ENCODE data around the gene GLO1. TPM values are rescaled to one million over a fixed set of nuclear protein-coding genes. Genes with fewer than 3 reads are reported as not detected.

GLO1 gene
- polyA plus RNA-seq (2013, experiment 1 of 2) = 207 TPM
- 205 TPM for polyA plus RNA-seq (2013, experiment 2 of 2)

DNA sequence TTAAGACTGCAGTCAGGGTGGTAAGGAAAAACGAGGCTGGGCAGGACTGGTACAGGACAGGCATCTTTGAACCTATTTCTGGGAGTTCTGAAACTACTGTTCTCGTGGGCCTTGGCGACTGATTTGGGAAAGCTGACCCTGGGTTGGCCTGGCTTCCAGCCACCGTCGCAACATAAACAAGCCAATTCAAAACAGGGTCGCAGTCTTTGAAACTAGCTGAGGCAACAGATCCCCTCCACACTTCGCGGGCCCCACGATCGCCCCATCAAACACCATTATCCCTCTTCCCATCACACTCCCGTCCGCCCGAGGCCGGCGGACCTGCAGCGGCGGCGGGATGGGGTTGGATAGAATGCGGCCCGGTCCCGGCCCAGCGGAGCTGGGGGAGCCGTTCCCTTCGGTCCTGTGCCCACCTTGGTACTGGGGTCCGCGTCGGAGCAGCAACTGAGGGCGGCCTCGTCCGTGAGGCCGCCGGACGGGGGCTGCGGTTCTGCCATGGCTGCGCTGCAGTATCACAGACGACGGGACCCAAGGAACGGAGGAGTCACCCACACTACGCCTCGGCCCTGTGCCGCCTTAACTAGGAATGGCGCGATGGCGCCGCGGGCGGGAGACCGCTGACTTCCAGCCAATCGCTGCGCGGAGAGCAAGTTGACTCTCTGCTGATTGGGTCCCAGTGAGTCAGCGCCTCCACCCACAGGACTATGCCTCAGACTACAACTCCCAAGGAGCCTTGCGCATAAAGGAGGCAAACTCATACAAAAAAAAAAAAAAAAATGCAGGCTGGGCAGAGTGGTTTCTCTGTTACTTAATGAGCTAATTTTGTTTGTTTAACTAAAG, at the start of gene GLO1:
Gene GLO1 (minus strand): TSS at position 588 of the 840 bp plus-strand sequence. CDS start 91 bp downstream, at position 497.
- peak; percentile 99 for DNase-seq
- no peak within 1 kb of the TSS for H4K5ac ChIP-seq (ENCODE audit: low read length)
- H3K4me3 ChIP-seq (ENCODE audit: low read length) = peak within 1 kb of the TSS; percentile 96
- peaks cover 28% of the 10 kb centered on the region for H3K79me2 ChIP-seq (ENCODE audit: control insufficient read depth, insufficient read depth, low read length)
- H3K4me2 ChIP-seq (ENCODE audit: low read length) = peak within 1 kb of the TSS; percentile 91
- peak within 1 kb of the TSS; percentile 91 for H3K56ac ChIP-seq (ENCODE audit: low read length)
- H3K27ac ChIP-seq (ENCODE audit: low read depth, low read length) = peak within 1 kb of the TSS; percentile 27
- peak within 1 kb of the TSS; percentile 73 for H3K4ac ChIP-seq (ENCODE audit: low read depth, low read length)
- H4K8ac ChIP-seq (ENCODE audit: low read depth, low read length) = no peak within 1 kb of the TSS
- H3K79me1 ChIP-seq (ENCODE audit: low read length) = peaks cover 12% of the 10 kb centered on the region
- H3K36me3 ChIP-seq (ENCODE audit: control insufficient read depth, insufficient read depth, low read length) = peaks cover 2% of the 10 kb centered on the region
- H3K9ac ChIP-seq (ENCODE audit: low read length) = peak within 1 kb of the TSS; percentile 97
- H3K27me3 ChIP-seq (ENCODE audit: insufficient read depth, low read length, poor library complexity) = no peaks in the 10 kb centered on the region
- peak within 1 kb of the TSS; percentile 45 for H2BK5ac ChIP-seq (ENCODE audit: low read length)
- H2BK120ac ChIP-seq (ENCODE audit: low read depth, low read length) = no peak within 1 kb of the TSS
- H3K4me1 ChIP-seq (ENCODE audit: control insufficient read depth, low read depth, low read length) = no peaks in the 10 kb centered on the region
- H3K23ac ChIP-seq (ENCODE audit: low read length) = peak within 1 kb of the TSS; percentile 97
- H2AK5ac ChIP-seq (ENCODE audit: low read length) = peak within 1 kb of the TSS; percentile 11
- H3K18ac ChIP-seq (ENCODE audit: low read length) = peak within 1 kb of the TSS; percentile 93
- no peak within 1 kb of the TSS for H2BK15ac ChIP-seq (replicated peaks; ENCODE audit: low read depth)
- WGBS (ENCODE audit: extremely low coverage, insufficient coverage, low lambda C conversion rate) = no CpG with 5 or more reads among the region's 53 CpGs

DNA sequence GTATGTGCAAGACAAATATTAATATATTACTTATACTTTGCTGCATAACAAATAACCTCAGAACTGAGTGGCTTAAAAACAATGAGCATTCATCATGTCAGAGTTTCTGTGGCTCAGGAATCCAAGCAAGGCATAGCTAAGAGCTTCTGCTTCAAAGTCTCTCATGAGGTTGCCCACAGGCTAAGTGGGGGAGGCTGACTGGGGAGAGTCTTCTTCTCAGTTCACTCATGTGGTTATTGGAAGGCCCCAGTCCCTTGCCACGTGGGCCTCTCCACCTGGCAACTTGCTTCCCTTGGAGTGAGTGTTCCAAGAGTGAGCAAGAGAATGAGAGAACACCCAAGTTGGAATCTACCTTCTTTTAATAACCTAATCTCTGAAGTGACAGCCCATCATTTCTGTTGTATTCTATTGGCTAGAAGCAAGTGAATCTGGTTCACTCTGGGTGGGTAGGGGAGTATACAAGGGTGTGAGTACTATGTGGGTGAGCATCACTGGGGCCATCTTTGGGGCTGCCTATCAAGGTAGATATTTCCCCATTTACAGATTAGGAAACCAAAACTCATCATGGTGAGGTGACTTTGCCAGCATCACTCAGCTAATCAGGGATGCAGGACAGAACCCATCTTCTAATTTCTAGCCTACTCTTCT, 48.1 kb upstream of the GLO1 start:
- no peak overlapping the region for H3K9ac ChIP-seq (ENCODE audit: low read length)
- H3K27ac ChIP-seq (ENCODE audit: low read depth, low read length) = no peak overlapping the region
- H2BK5ac ChIP-seq (ENCODE audit: low read length) = no peak overlapping the region
- H3K4me1 ChIP-seq (ENCODE audit: control insufficient read depth, low read depth, low read length) = no peaks in the 10 kb centered on the region
- no peak overlapping the region for H3K4me2 ChIP-seq (ENCODE audit: low read length)
- DNase-seq = no peak
- H3K4me3 ChIP-seq (ENCODE audit: low read length) = no peak overlapping the region
- no peaks in the 10 kb centered on the region for H3K79me2 ChIP-seq (ENCODE audit: control insufficient read depth, insufficient read depth, low read length)
- H3K4ac ChIP-seq (ENCODE audit: low read depth, low read length) = no peak overlapping the region
- no peak overlapping the region for H3K56ac ChIP-seq (ENCODE audit: low read length)
- no peak overlapping the region for H2BK15ac ChIP-seq (replicated peaks; ENCODE audit: low read depth)
- no peak overlapping the region for H2AK5ac ChIP-seq (ENCODE audit: low read length)
- no peak overlapping the region for H4K8ac ChIP-seq (ENCODE audit: low read depth, low read length)
- WGBS (ENCODE audit: extremely low coverage, insufficient coverage, low lambda C conversion rate) = no CpG with 5 or more reads among the region's 1 CpG
- no peak overlapping the region for H3K23ac ChIP-seq (ENCODE audit: low read length)
- H3K18ac ChIP-seq (ENCODE audit: low read length) = no peak overlapping the region
- no peaks in the 10 kb centered on the region for H3K36me3 ChIP-seq (ENCODE audit: control insufficient read depth, insufficient read depth, low read length)
- H4K5ac ChIP-seq (ENCODE audit: low read length) = no peak overlapping the region
- no peaks in the 10 kb centered on the region for H3K27me3 ChIP-seq (ENCODE audit: insufficient read depth, low read length, poor library complexity)
- no peaks in the 10 kb centered on the region for H3K79me1 ChIP-seq (ENCODE audit: low read length)
- no peak overlapping the region for H2BK120ac ChIP-seq (ENCODE audit: low read depth, low read length)

DNA sequence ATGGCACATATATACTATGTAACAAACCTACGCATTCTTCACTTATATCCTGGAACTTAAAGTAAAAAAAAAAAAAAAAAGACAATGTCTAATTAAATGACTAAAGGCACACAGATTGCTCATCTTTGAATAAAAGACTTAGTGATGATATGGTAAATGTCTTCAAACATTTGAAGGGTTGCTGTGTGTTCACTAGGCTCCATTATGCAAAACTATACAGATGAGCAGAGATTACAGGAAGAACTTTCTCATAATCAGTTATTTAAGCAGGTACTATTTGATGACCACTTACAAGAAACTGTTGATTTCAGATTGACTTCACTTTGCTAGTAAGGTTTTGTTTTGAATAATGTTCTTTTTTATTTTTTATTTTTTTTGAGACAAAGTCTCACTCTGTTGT, 46.5 kb upstream of the GLO1 start:
- Histone ChIP-seq H4K8ac (ENCODE audit: low read depth, low read length) (no peak overlapping the region), H3K23ac (ENCODE audit: low read length) (no peak overlapping the region), H4K5ac (ENCODE audit: low read length) (no peak overlapping the region), H3K9ac (ENCODE audit: low read length) (no peak overlapping the region), H3K4me1 (ENCODE audit: control insufficient read depth, low read depth, low read length) (no peaks in the 10 kb centered on the region), H3K4me3 (ENCODE audit: low read length) (no peak overlapping the region), H2BK5ac (ENCODE audit: low read length) (no peak overlapping the region), H2BK120ac (ENCODE audit: low read depth, low read length) (no peak overlapping the region), H3K56ac (ENCODE audit: low read length) (no peak overlapping the region), H3K79me2 (ENCODE audit: control insufficient read depth, insufficient read depth, low read length) (no peaks in the 10 kb centered on the region), H2AK5ac (ENCODE audit: low read length) (no peak overlapping the region), H3K18ac (ENCODE audit: low read length) (no peak overlapping the region), H3K4ac (ENCODE audit: low read depth, low read length) (no peak overlapping the region), H3K36me3 (ENCODE audit: control insufficient read depth, insufficient read depth, low read length) (no peaks in the 10 kb centered on the region), H3K4me2 (ENCODE audit: low read length) (no peak overlapping the region), H3K27me3 (ENCODE audit: insufficient read depth, low read length, poor library complexity) (no peaks in the 10 kb centered on the region), H2BK15ac (replicated peaks; ENCODE audit: low read depth) (no peak overlapping the region), H3K79me1 (ENCODE audit: low read length) (no peaks in the 10 kb centered on the region), H3K27ac (ENCODE audit: low read depth, low read length) (no peak overlapping the region)
- DNase-seq = no peak
- WGBS (ENCODE audit: extremely low coverage, insufficient coverage, low lambda C conversion rate) = no CpG with 5 or more reads among the region's 1 CpG

DNA sequence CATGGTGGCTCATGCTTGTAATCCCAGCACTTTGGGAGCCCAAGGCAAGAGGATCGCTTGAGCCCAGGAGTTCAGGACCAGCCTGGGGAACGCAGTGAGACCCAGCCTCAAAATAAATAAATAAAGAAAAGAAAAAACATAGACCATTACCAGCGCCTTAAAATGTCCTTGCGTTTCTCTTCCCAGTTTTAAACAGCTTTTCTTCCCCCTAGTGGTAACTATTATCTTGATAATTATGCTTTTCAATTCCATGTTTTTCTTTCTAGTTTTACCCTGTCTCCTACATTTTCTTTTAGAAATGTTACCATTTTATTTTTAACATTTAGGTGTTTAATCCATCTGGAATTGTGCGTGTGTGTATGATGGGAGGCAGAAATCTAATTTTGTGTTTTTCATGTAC, 36.6 kb upstream of the GLO1 start:
- H3K18ac ChIP-seq (ENCODE audit: low read length) = no peak overlapping the region
- H2AK5ac ChIP-seq (ENCODE audit: low read length) = no peak overlapping the region
- H4K5ac ChIP-seq (ENCODE audit: low read length) = no peak overlapping the region
- H3K27me3 ChIP-seq (ENCODE audit: insufficient read depth, low read length, poor library complexity) = no peaks in the 10 kb centered on the region
- H3K9ac ChIP-seq (ENCODE audit: low read length) = no peak overlapping the region
- H3K79me1 ChIP-seq (ENCODE audit: low read length) = no peaks in the 10 kb centered on the region
- no peaks in the 10 kb centered on the region for H3K36me3 ChIP-seq (ENCODE audit: control insufficient read depth, insufficient read depth, low read length)
- H3K4me3 ChIP-seq (ENCODE audit: low read length) = no peak overlapping the region
- H3K56ac ChIP-seq (ENCODE audit: low read length) = no peak overlapping the region
- WGBS (ENCODE audit: extremely low coverage, insufficient coverage, low lambda C conversion rate) = no CpG with 5 or more reads among the region's 5 CpGs
- H2BK15ac ChIP-seq (replicated peaks; ENCODE audit: low read depth) = no peak overlapping the region
- H3K27ac ChIP-seq (ENCODE audit: low read depth, low read length) = no peak overlapping the region
- no peak overlapping the region for H4K8ac ChIP-seq (ENCODE audit: low read depth, low read length)
- H3K4me1 ChIP-seq (ENCODE audit: control insufficient read depth, low read depth, low read length) = no peaks in the 10 kb centered on the region
- no peak overlapping the region for H3K4me2 ChIP-seq (ENCODE audit: low read length)
- no peak for DNase-seq
- H2BK120ac ChIP-seq (ENCODE audit: low read depth, low read length) = no peak overlapping the region
- H3K23ac ChIP-seq (ENCODE audit: low read length) = no peak overlapping the region
- H3K4ac ChIP-seq (ENCODE audit: low read depth, low read length) = no peak overlapping the region
- no peaks in the 10 kb centered on the region for H3K79me2 ChIP-seq (ENCODE audit: control insufficient read depth, insufficient read depth, low read length)
- no peak overlapping the region for H2BK5ac ChIP-seq (ENCODE audit: low read length)

DNA sequence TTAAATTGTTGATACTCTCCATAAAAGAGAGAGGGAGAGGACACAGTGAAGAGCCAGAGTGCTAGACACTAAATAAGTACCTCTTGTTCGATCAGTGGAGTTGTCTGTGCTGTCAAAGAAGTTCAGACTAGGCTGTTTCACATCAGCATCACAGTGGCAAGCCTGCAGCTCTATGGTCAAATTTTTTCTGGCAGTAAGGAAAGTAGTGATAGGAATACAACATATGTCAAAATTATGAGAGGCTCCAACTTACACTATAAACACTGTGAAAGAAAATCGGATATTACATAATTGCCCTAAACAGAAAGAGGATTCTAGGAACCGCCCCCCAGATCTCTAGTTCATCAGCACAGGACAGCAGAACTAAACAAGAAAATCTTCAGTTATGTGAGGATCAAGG, 35.3 kb upstream of the GLO1 start:
- Histone ChIP-seq H2BK15ac (replicated peaks; ENCODE audit: low read depth) (no peak overlapping the region), H2BK120ac (ENCODE audit: low read depth, low read length) (no peak overlapping the region), H2BK5ac (ENCODE audit: low read length) (no peak overlapping the region), H3K56ac (ENCODE audit: low read length) (no peak overlapping the region), H3K9ac (ENCODE audit: low read length) (no peak overlapping the region), H4K8ac (ENCODE audit: low read depth, low read length) (no peak overlapping the region), H2AK5ac (ENCODE audit: low read length) (no peak overlapping the region), H3K4me3 (ENCODE audit: low read length) (no peak overlapping the region), H3K4ac (ENCODE audit: low read depth, low read length) (no peak overlapping the region), H4K5ac (ENCODE audit: low read length) (no peak overlapping the region), H3K23ac (ENCODE audit: low read length) (no peak overlapping the region), H3K36me3 (ENCODE audit: control insufficient read depth, insufficient read depth, low read length) (no peaks in the 10 kb centered on the region), H3K27me3 (ENCODE audit: insufficient read depth, low read length, poor library complexity) (no peaks in the 10 kb centered on the region), H3K27ac (ENCODE audit: low read depth, low read length) (no peak overlapping the region), H3K79me2 (ENCODE audit: control insufficient read depth, insufficient read depth, low read length) (no peaks in the 10 kb centered on the region), H3K79me1 (ENCODE audit: low read length) (no peaks in the 10 kb centered on the region), H3K18ac (ENCODE audit: low read length) (no peak overlapping the region), H3K4me1 (ENCODE audit: control insufficient read depth, low read depth, low read length) (no peaks in the 10 kb centered on the region), H3K4me2 (ENCODE audit: low read length) (no peak overlapping the region)
- DNase-seq = no peak
- WGBS (ENCODE audit: extremely low coverage, insufficient coverage, low lambda C conversion rate) = no CpG with 5 or more reads among the region's 3 CpGs

All from mesendoderm (in vitro differentiated cells).